LoVo (cell line): Measurements from ENCODE around the gene HS6ST3.

Experiments
- DNase-seq: peaks from one replicate; pipeline ENCODE4 v3.0.0-alpha.2; 2016; ENCODE audit warnings: low spot score

HS6ST3 gene

DNA sequence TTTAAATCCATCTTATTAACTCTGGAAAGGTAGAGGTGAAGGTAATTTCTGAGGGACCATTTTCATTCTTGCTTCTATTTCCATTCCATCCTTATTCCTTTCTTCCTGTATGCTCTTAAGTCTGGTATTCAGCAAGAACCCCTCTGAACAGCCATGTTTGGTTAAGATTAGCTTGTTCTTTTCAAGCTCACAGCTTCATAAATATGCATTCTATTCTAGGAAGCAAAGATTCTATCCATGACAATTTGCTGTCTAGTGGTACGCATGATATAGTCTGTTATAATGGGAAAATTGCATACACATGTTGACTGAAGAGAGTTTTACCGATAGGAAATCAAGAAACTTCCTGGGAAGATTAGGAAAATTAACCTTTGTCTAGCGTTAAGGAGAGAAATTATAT, 218.7 kb downstream of the HS6ST3 start:
- no peak for DNase-seq

DNA sequence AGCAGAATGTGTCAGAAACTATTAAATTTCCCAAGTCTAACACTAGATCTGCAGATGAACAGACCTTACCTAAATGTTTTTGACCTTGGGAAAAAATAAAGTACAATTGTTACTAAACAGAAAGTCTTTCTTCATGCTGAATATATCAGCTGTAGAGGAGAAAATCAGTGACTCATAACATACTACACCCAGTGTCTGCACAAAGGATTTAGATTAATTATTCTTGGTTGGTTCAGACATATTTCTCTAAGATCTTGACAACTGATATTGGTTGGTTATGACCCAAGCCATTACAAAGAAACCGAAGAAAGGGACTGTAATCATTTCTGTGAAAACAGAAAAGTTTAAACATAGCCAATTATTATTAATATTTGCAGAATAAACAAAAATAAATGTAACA, 225.1 kb downstream of the HS6ST3 start:
- no peak for DNase-seq

DNA sequence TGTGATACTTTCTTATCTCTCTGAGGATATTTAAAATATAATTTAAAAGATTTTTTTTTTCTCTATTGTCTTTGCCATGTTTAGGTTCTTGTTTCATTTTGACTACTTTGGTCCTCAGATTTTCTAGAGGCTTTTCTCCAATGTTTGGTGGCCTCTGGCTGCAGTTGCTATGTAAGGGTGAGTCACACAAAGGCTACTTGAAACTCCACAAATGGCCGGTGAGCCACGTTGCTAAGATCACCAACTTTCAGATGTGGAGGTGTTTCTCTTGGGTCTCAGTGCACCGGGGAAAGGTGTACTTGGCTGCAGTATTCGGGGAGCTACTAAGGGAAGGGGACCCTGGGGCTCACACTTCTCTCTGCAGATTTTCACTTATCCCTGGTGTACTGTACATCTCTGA, 248.1 kb downstream of the HS6ST3 start:
- no peak for DNase-seq

DNA sequence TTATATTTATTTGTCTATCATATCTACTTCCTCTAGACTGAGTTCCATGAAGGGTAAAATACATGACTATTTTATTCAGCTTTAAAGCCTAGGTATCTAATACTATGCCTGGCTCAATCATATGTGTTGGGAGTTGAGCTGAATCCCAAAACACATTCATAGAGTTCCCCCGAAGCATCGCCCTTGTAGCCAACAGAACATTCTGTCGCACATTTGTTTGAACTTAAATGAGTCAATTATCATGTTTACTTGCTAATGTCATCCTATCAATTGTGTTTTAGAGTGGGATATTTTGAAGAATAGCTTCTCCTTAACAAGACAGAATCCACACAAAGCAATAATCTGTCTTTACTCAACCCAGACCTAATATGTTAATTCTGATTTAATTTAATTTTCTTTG, 252.4 kb downstream of the HS6ST3 start:
- no peak for DNase-seq

DNA sequence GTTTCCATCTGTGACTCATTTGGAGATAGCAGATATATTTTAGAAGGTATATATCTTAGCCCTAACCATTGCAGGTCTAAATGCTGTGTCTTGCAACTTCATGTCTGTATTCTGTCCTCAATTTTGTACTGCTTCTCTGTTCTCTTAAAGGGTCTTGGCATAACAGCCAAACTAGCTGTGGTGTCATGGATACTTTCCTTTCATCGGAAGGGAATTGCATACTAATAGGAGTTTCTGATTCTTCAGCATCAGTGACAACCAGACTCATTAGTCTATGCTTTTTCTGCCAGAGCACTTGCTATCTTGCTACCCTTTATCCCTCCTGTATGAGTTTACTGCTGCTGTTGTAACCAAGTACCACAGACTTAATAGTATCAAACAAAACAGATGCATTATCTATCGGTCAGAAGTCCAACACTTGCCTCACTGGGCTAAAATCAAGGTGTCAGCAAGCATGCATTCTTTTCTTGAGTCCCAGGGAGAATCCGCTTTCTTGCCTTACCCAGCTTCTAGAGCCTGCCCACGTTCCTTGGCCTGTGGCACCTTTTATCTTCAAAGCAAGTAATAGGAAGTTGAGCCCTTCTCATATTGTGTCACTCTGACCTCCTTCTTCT, 253.1 kb downstream of the HS6ST3 start:
- no peak for DNase-seq

DNA sequence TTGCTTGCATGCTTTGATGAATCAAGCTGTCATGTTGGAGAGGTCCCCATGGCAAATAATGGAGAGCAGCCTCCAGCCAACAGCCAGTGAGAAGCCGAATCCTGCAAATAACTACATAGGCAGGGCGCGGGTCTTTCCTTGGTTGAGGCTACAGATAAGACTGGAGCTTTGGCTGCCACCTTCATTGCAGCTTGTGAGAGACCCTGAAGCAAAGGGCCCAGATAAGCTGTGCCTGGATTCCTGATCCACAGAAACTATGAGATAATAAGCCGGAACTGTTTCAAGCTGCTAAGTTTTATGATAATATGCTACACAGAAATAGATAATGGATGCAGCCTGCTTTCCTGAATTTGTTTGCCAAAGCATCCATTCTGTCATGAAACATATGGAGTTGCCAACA, 257.0 kb downstream of the HS6ST3 start:
- DNase-seq = no peak

DNA sequence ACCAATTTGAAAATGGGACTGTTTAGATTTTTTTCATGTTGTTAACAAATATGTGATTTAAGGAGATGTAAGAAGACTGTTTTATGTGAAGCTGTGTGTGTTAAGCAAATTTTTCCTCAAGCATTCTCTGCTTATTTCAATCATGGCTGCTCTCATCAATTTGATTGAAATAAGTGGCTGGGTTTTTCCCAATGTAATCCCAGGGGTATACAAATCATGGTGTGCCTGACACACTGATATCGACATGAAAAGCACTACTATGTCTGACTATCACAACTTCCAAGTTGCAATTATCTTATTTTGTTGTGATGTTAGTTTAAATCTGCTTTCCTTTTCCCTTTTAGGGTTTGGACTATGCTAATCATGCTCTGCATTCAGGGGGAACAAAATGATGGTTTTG, 283.7 kb downstream of the HS6ST3 start:
- no peak for DNase-seq

DNA sequence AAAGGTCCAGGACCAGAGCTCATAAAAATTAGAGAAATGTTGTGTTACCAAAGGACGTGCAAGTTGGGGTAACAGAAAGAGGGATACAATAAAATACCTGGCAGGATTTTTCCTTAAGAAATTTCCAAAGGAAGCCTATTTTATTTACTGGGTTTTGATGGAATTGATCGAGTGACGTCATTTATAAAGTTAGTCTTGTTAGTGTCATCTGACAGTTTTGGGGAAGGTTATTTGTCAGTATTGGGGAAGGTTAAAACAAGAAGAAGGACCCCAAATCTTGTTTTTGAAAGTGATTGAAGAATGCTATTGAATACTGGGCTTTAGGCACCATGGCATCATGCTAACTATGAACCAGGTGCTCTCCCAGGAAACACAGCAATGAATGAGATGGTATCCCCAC, 287.9 kb downstream of the HS6ST3 start:
- DNase-seq = no peak

DNA sequence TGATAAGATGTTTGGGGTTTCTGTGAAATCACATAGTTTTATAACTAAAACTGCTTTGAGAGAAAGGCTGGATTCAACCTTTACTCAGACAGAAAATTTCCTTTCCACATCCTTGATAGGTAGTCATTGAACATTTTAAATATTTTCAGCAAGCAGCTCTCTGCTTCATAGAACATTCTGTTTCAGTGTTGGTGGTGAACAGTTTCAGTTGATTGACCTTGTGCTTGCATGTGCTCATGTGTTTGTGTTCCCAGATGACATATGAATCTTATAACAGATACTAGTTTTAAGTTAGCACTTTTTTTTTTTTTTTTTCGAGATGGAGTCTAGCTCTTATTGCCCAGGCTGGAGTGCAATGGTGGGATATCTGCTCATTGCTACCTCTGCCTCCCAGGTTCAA, 290.1 kb downstream of the HS6ST3 start:
- DNase-seq = no peak

DNA sequence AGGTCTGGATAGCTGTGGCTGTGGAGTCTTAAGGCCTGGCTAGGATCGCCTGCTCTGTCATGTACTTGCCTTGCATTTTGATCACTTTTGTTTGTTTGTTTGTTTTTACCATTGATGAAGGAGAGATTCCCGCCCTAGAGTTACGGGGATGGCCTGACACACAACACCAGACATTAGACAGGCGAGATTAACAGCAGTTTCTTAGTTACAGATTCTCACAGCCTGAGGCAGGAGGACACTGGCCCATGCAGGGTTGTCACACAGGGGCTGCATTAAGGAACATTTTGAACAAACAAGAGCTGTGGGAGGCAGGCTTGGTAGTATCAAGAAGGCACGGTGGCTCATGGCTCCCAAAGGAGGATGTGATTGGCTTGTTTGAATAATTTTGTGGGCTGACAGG, 291.8 kb downstream of the HS6ST3 start:
- DNase-seq = no peak

DNA sequence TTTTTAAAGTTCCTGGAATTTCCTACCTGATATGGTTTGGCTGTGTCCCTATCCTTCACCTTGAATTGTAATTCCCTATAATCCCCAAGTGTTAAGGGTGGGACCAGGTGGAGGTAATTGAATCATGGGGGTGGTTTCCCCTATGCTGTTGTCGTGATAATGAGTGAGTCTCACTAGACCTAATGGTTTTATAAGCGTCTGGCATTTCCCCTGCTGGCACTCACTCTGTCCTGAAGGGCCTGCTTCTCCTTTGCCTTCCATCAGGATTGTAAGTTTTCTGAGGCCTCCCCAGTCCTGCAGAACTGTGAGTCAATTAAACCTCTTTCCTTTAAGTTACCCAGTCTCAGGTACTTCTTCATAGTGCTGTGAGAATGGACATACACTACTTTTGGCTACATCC, 298.7 kb downstream of the HS6ST3 start:
- no peak for DNase-seq

DNA sequence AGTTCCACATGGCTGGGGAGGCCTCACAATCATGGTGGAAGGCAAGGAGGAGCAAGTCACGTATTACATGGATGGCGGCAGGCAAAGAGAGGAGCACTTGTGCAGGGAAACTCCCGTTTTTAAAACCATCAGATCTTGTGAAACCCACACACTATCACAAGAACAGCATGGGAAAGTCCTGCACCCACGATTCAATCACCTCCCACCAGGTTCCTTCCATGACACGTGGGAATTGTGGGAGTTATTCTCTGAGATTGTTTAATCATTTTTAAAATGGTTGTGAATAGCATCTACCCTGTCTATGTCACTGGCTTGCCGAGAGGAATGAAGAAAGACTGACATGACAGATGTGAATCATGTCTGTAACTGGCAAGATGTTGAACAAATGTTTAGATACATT, 301.7 kb downstream of the HS6ST3 start:
- DNase-seq = no peak

DNA sequence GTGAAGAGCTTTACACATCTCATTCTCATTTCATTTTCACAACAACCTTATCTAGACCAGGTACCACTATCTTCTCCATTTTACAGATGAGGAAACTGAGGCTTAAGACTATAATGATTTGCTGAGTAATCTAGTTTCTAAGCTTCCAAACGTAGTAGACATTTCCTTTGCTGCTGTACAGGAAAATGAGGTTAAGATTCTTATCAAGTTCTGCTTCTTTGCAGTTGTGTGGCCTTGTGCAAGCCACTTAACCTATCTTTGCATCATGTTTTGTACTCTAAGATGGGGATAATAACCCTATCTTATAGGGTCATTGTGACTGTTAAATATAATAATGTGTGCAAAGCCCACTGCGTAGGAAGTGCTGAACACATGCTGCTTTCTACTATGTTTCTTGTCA, 307.9 kb downstream of the HS6ST3 start:
- no peak for DNase-seq

DNA sequence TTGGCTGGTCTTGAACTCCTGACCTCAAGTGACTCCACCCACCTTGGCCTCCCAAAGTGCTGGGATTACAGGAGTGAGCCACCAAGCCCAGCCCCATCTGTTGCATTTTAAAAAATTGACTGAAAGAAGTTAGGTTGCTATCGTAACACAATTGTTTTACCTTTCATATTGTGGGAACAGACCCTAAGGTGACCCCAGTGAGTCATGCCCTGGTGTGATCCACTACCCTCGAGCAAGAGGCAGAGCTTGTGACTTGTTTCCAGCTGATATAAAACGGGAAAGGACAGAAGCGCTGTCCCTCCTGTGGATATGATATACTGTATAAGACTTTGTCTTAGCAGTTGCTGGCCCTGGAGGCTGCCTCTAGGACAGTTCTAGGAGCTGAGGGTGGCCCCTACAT, 308.6 kb downstream of the HS6ST3 start:
- no peak for DNase-seq

DNA sequence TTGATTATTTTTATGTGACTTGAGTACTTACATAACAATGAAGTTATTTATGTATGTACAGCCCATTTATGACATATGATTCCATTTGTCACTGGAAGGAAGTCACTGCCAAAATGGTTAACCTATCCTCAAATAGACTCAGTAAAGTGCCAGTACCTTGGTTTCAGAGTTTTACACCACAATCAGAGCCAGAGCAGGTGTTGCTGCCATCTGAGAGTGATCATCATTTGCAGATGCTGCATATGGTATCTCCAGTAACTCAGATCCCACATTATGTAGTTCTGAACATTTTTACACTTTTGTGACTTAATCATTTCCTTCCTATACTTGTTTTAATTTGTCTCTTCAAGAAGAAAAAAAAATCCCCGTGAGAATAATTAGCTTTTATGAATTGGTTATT, 313.3 kb downstream of the HS6ST3 start:
- no peak for DNase-seq

DNA sequence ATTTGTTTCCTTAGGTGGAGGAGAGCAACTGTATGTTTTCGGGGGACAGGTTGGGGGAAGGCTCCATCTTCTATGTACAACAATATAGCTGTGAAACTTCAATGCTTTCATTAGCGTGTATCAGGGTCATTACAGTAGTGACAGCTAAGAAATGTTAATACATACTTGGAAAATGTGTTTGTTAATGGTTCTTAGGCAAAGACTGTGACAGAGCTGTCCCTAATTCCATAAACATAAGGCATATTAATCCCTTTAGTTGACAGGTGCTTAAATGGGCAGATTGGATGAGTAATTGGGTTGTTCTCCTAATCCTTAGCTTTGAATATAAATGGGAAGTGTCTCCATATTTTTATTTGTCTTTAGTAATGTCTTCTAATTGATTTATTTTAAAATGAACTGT, 313.7 kb downstream of the HS6ST3 start:
- no peak for DNase-seq

DNA sequence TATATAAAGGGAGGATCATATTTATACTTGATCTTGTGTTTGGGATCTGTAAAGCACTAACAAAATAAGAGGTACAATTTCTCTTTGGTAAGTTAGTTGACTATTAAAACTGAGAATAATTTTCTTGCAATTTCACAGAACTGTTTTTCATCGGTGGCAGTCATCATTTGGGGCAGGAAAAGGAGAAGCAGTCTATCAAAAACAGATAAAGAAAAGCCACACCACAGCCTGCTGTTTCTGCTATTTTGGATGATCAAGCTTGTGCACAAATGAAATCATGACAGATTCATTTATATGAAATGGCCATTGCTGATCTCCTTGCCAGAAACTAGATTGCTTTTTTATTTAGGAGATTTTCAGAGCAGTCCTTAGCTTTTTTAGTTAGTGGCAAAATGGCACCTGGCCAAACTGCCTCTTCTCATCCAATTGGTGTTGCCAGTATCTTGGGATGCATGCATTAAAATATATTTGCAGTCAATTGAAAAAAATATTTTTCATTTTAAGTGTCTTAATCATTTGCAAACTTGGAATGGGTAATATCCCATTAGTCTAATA, 326.0 kb downstream of the HS6ST3 start:
- DNase-seq = no peak

DNA sequence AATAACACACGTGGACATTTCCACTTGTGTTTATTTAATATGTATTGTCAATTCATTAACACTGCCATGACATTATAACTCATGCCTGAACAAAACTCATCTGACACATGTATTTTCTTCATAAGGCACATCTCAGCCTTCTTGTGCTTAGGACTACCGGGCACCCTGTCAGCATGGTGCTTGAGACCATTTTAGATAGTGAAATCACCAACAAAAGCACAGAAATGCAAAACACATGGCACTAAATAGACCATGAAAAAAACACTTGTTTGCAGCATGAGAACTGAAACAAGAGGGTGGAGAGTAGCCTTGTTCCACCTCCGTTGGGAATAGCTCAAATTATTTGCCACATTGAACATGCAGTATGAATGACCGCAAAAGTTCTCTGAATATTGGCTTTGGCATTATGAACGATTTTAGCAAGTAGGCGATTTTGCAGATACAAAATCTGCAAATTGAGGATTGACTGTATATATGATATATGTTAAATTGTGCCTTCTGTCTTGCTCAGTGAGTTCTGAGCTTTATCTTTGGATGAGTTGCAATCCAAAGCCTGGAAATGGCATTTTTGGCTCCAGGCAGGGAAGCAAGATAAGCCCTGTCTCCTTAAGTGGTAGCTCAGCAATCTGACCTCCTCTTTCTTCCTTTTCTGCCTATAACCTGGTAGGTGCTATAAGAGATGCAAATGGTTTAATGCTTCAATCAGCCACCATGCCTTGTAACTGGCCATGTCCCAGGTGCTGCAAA, 328.2 kb downstream of the HS6ST3 start:
- no peak for DNase-seq

DNA sequence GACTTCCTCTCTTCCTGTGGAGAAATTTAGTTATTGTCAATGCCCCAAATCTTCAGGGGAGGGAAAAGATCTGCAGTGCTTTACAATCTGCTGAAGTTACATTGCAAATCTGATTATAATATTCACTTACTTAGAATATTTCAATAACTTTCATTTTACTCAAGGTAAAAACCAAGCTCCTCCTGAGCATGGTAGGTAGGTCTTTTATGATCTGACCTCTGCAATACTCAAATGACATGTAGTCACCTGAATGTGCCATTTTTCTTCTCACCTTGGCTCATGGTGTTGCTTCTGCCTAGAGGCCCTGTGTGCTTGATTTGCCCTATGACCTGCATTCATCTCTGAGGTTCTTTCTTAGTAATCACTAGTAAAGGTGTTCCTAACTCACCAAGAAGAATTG, 331.4 kb downstream of the HS6ST3 start:
- DNase-seq = no peak

DNA sequence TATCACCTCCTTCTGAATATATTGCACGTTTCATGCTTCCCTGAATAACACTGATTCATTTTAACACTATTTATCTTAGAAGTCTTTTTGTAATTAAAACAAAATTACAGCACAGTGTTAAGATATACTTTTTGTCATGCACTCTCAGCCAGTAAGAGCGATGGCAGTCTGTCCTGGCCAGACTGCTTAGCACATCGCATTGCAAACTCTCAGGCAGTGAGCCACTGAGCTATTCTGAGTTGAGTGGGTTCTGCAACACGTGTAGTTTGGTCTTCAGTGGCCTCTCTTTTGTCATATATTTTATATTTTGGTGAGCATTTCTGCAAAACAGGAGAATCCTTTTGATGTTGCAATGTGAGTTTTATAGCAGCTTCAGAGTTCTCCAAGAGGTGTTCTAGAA, 332.1 kb downstream of the HS6ST3 start:
- no peak for DNase-seq

DNA sequence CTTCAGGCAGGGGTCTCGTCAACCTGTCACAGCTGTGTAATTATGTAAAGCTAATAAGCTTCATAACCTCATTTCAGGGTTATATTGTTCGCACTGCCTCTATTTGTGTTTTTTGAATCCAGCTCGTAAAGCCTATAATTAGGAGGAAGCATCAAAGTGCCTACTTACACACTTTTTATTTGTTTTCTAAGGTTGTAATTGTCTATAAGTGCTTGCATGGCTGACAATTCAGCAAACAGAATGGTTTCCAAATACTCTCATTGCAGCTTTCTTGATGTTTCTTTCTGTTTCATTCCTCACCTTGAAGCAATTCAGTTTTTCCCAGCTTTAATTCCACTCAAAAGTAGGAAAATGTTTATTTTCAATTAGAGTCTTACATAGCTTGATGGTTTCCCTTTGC, 336.3 kb downstream of the HS6ST3 start:
- DNase-seq = no peak

DNA sequence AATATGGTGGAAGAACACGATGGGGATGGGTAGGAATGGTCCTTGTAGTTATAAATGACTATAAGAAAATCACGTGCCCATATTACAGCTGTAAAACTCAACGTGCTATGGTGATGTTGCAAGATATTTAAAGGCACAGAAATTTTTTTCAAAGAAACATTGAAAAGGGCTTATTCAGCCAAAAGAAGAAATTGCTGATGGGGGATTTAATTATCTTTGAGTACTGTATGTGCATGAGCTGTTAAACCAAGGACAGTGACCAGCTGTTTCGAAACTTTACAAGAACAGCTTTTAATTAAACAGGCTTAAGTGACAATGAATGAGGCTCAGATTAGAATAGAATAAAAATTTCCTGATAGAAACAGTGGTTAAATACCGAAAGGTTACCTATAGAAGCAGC, 339.0 kb downstream of the HS6ST3 start:
- DNase-seq = no peak

DNA sequence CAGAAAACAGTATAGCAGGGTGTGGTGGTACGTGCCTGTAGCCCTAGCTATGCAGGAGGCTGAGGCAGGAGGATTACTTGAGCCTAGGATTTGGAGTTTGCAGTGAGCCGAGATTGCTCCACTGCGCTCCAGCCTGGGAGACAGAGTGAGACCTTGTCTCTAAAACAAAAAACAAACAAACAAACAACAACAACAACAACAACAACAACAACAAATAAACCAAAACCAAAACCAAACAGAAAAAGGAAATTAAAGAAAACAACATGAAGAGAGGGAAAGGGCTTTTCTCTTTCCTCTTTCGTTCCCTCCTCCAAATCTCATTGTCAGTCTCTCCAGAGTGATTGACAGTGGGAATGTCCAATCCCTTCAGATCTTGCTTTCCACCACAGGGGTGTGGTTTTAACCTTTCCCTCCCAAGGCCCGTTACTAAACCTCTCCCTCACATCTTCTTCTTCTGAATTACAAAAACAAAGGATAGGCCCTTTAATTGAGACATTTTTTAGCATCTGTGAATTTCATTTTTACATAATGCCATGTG, 341.2 kb downstream of the HS6ST3 start:
- DNase-seq = no peak

DNA sequence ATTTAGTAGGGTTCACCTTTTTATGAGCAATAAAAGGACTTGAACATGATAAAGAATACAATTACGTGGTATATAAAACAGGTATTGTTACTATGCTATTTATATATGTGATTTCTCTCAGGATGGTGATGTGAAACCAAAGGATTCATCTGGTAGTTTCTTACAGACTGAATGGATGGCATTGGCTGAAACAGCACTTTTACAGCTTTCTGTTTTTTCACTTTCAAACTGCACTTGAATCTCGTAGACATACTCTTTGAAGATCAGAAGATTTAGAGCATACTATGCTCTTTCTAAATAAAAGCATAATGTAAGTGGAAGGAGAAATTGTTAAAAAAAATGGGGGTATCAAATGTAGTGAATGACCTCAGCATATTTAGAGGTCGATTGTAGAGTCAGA, 354.8 kb downstream of the HS6ST3 start:
- no peak for DNase-seq
